BJ (cell line): ENCODE results near the gene BBX. TPM values are rescaled to one million over a fixed set of nuclear protein-coding genes. Genes with fewer than 3 reads are reported as not detected.

Source experiments
- CTCF ChIA-PET: fragments of 350-600 bp; formaldehyde crosslinking; extraction: SDS; loops from one replicate; lab custom pipeline; 2021; ENCODE audit warnings: antibody characterized with exemption, inconsistent platforms; lab: Yijun Ruan, JAX
- POLR2A ChIA-PET: fragments of 300-600 bp; sonication (Branson Sonifier 250); formaldehyde crosslinking; extraction: SDS; loops from one replicate; lab custom pipeline; 2021; ENCODE audit warnings: antibody characterized with exemption; lab: Charles Lee
- DNase-seq: peaks from one replicate; pipeline ENCODE4 v3.0.0-alpha.2; 2011; ENCODE audit warnings: low read depth
- H3K27me3 ChIP-seq: 2 replicates; pipeline ENCODE4 v1.6.0; 2011; ENCODE audit warnings: low read length; ENCODE audit not compliant: control insufficient read depth, insufficient read depth
- H3K36me3 ChIP-seq: 2 replicates; pipeline ENCODE4 v1.5.1; 2011; ENCODE audit warnings: low read length; ENCODE audit not compliant: control insufficient read depth, insufficient read depth
- H3K4me3 ChIP-seq: 2 replicates; pipeline ENCODE4 v1.5.1; 2011; ENCODE audit warnings: low read depth, mild to moderate bottlenecking, control low read depth, low read length
- polyA plus RNA-seq: library from polyadenylated mRNA; depleted of rRNA; stranded (reverse); fragments of >200 nt; gene quantifications from 2 replicates; pipeline ENCODE4 v1.2.3, GENCODE V29; 2011
- TF ChIP-seq, protein P1 (sequence below): IDR thresholded peaks from 2 replicates; pipeline ENCODE4 v1.5.1; 2011; ENCODE audit warnings: low read depth, mild to moderate bottlenecking, control low read depth, inconsistent platforms, low read length, moderate library complexity; ENCODE audit not compliant: insufficient read depth

BBX gene
- polyA plus RNA-seq, 1 experiment: 47.6 TPM

DNA sequence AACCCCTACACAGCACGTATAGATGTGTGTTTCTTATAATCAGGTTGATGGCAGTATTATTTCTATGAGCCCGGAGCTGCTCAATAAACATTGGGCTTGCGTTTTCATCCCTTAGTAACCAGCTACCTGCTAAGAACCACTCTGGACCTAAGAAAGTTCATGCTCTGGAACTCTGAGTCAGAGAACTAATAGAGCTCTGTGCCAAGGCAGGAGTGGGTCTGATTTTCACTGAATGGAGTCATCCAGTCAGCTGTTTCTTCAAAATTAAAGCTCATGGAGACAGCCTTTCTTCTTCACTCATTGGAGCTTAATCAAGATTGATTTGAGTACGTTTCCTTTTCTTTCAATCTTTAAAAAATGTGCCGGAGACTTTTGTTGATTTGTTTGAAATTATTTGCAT lies 145.7 kb downstream of the BBX start:
- POLR2A ChIA-PET: no interaction called here
- Histone ChIP-seq H3K27me3 (no peaks in the 10 kb centered on the region), H3K4me3 (no peak overlapping the region), H3K36me3 (no peaks in the 10 kb centered on the region)
- CTCF ChIA-PET: interaction anchor here (0.8 to 2.4 kb wide), 2 partner anchors 9 to 259 kb away, joined by 3 to 9 read pairs; no protein-coding TSS in a partner anchor
- TF ChIP-seq, protein P1, sequence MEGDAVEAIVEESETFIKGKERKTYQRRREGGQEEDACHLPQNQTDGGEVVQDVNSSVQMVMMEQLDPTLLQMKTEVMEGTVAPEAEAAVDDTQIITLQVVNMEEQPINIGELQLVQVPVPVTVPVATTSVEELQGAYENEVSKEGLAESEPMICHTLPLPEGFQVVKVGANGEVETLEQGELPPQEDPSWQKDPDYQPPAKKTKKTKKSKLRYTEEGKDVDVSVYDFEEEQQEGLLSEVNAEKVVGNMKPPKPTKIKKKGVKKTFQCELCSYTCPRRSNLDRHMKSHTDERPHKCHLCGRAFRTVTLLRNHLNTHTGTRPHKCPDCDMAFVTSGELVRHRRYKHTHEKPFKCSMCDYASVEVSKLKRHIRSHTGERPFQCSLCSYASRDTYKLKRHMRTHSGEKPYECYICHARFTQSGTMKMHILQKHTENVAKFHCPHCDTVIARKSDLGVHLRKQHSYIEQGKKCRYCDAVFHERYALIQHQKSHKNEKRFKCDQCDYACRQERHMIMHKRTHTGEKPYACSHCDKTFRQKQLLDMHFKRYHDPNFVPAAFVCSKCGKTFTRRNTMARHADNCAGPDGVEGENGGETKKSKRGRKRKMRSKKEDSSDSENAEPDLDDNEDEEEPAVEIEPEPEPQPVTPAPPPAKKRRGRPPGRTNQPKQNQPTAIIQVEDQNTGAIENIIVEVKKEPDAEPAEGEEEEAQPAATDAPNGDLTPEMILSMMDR: no peak
- no peak for DNase-seq

DNA sequence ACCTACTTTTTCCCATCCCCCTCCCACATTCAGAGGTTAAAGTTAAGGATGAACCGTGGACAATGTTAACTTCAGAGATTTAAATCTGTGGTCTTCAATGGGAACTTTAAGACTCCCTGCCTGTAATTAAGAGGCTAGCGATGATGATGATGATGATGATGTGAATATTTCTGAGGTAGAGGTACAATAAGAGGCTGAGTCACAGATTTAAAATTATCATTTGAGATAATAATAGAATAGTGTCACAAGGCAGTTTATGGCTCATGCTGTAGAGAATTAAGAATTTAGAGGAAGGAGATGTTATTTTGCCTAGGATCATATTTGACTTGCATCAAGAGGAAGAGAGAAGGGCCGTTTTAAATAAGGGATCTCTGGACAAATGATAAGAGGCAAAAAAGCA lies 146.2 kb downstream of the BBX start:
- no peak for DNase-seq
- TF ChIP-seq, protein P1: no peak
- ChIA-PET POLR2A (no interaction called here), CTCF (interaction anchor here (0.8 to 2.4 kb wide), 2 partner anchors 8 to 259 kb away, joined by 3 to 9 read pairs; no protein-coding TSS in a partner anchor)
- no peaks in the 10 kb centered on the region for H3K27me3 ChIP-seq
- no peak overlapping the region for H3K4me3 ChIP-seq
- H3K36me3 ChIP-seq: no peaks in the 10 kb centered on the region

DNA sequence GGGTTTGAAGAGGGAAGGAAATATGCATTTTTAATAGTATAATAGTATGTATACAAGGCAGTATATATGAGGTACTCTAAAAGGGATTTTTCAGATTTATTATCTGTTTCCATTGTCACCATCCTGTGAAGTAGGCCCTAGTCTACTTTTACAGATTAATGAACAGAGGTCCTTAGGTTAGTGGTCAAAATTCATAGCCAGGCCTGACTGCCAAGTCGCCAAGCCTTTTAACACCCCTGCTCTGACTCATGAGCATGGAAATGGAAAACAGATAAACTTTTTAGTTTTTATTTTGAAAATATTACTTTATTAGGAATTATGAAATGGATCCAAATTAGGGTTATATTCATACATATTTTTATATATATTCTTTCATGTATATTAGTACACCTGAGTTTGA lies 146.9 kb downstream of the BBX start:
- H3K27me3 ChIP-seq: no peaks in the 10 kb centered on the region
- no peak overlapping the region for H3K4me3 ChIP-seq
- ChIA-PET CTCF (interaction anchor here (1.0 to 2.4 kb wide), 4 partner anchors 8 to 95 kb away, joined by 5 to 9 read pairs (median 6); no protein-coding TSS in a partner anchor), POLR2A (no interaction called here)
- H3K36me3 ChIP-seq: no peaks in the 10 kb centered on the region
- TF ChIP-seq, protein P1: no peak
- no peak for DNase-seq

- TF ChIP-seq, protein P1: no peak
- ChIA-PET POLR2A (no interaction called here), CTCF (interaction anchor here (1.2 to 1.6 kb wide), 2 partner anchors 10 to 96 kb away, joined by 5 to 7 read pairs; no protein-coding TSS in a partner anchor)
- Histone ChIP-seq H3K27me3 (no peaks in the 10 kb centered on the region), H3K36me3 (no peaks in the 10 kb centered on the region), H3K4me3 (no peak overlapping the region)
- DNase-seq: no peak
Measured at GRCh38 chr3:107670986-107671385, 148.2 kb downstream of the BBX start.

DNA sequence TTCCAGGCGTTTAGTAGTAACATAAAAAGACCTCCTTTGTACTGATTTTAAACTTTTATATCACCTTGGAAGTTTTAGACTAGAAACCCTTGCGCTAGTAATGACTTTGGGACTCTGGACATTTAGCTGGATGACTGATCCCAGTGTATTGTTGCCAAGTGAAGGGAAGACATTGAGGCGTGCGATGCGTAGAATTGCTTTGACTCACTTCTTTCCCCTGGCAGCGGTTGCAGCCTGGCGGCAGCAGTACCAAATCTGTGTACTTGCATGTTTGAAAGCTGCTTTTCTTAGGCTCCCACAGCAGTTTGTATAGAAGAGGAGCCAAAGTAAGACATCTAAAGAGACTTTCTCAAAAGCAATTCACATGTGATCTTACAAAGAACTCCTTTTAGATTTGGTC lies 151.6 kb downstream of the BBX start:
- DNase-seq: no peak
- POLR2A ChIA-PET: no interaction called here
- H3K36me3 ChIP-seq: no peaks in the 10 kb centered on the region
- no peak overlapping the region for H3K4me3 ChIP-seq
- CTCF ChIA-PET: interaction anchor here (1.6 to 4.2 kb wide), 4 partner anchors 9 to 66 kb away, joined by 11 to 24 read pairs (median 14); no protein-coding TSS in a partner anchor
- TF ChIP-seq, protein P1: no peak
- no peaks in the 10 kb centered on the region for H3K27me3 ChIP-seq
